Vagina (tissue), 2 donors: ENCODE results near the gene SORCS2. TPM values are rescaled to one million over a fixed set of nuclear protein-coding genes. Genes with fewer than 3 reads are reported as not detected.

Experiments used
- DNase-seq, 2 donors: peaks; one replicate each; pipeline ENCODE4 v3.0.0-alpha.2; 2017; ENCODE audit errors: extremely low spot score in 2 of 2
- H3K27ac ChIP-seq: fragments of 200-600 bp; sonication (generic); one replicate; pipeline ENCODE4 v1.5.1; 2019
- H3K27me3 ChIP-seq: fragments of 200-600 bp; sonication (generic); one replicate; pipeline ENCODE4 v1.5.1; 2019
- H3K36me3 ChIP-seq, 2 donors: fragments of 200-600 bp; sonication (generic); one replicate each; pipeline ENCODE4 v1.5.1; 2017 to 2019
- H3K4me1 ChIP-seq: fragments of 200-600 bp; sonication (generic); one replicate; pipeline ENCODE4 v1.5.1; 2019
- H3K4me3 ChIP-seq, 2 donors: fragments of 200-600 bp; sonication (generic); 1 replicate in 1 of 2; 2 replicates in 1 of 2; pipeline ENCODE4 v1.5.1; 2016 to 2019
- H3K9me3 ChIP-seq: fragments of 200-600 bp; sonication (generic); one replicate; pipeline ENCODE4 v1.5.1; 2019
- CTCF ChIP-seq, 3 experiments: fragments of 450-650 bp in 2 of 3; fragments of 200-600 bp in 1 of 3; sonication (generic) in 1 of 3; IDR thresholded peaks; one replicate each; pipeline ENCODE4 v1.5.1; 2017 to 2019; ENCODE audit warnings: antibody characterized with exemption in 3 of 3, mild to moderate bottlenecking in 2 of 3, moderate library complexity in 2 of 3
- POLR2A ChIP-seq, 2 donors: fragments of 450-650 bp; IDR thresholded peaks; one replicate each; pipeline ENCODE4 v1.6.1; 2017; ENCODE audit warnings: antibody characterized with exemption in 2 of 2, mild to moderate bottlenecking in 2 of 2, moderate library complexity in 2 of 2
- POLR2AphosphoS5 ChIP-seq, 2 donors: sonication (generic); formaldehyde crosslinking; IDR thresholded peaks; one replicate each; pipeline ENCODE4 v1.9.0; 2017; ENCODE audit warnings: antibody characterized with exemption in 2 of 2, mild to moderate bottlenecking in 2 of 2, low read depth in 1 of 2; ENCODE audit not compliant: insufficient read depth in 1 of 2
- intact Hi-C: fragments of 100-400 bp; cut with DNase I; formaldehyde crosslinking; loops from one replicate; pipeline ENCODE4 v1.15.1; 2023
- total RNA-seq: library from RNA; depleted of rRNA; stranded (reverse); fragments of >200 nt; gene quantifications from one replicate; pipeline ENCODE4 v1.2.3, GENCODE V29; 2016

Gene SORCS2
- total RNA-seq, 1 donor from 2014 or later: 5.4 TPM

- no peak overlapping the region for H3K27ac ChIP-seq
- peak in 1 of 2 donors; percentile 54 for DNase-seq
- intact Hi-C loops: no loop called here
- no peaks in the 10 kb centered on the region for H3K36me3 ChIP-seq
- no peak overlapping the region for H3K4me3 ChIP-seq
- H3K4me1 ChIP-seq: no peaks in the 10 kb centered on the region
- no peaks in the 10 kb centered on the region for H3K9me3 ChIP-seq
- no peaks in the 10 kb centered on the region for H3K27me3 ChIP-seq
- TF ChIP-seq POLR2A (IDR thresholded peaks at IDR 0.05): no peak
- no peak for TF ChIP-seq CTCF (IDR thresholded peaks at IDR 0.05)
- no peak for TF ChIP-seq POLR2AphosphoS5 (IDR thresholded peaks at IDR 0.05; ENCODE audit: insufficient read depth in 1 of 2, low read depth in 1 of 2)
These were observed 199.5 kb downstream of the SORCS2 start for GRCh38 chr4:7391637-7392437.

GRCh38 chr4:7392438-7393421 is 200.4 kb downstream of the SORCS2 start:
- Histone ChIP-seq H3K36me3 (no peaks in the 10 kb centered on the region), H3K9me3 (no peaks in the 10 kb centered on the region), H3K4me3 (no peak overlapping the region), H3K27ac (no peak overlapping the region), H3K4me1 (no peaks in the 10 kb centered on the region), H3K27me3 (no peaks in the 10 kb centered on the region)
- TF ChIP-seq POLR2AphosphoS5 (IDR thresholded peaks at IDR 0.05; ENCODE audit: insufficient read depth in 1 of 2, low read depth in 1 of 2) (no peak), POLR2A (IDR thresholded peaks at IDR 0.05) (no peak), CTCF (IDR thresholded peaks at IDR 0.05) (no peak)
- intact Hi-C loops: no loop called here
- peak; percentile 85 to 91 for DNase-seq

GRCh38 chr4:7393601-7394575 is 201.6 kb downstream of the SORCS2 start:
- peak; percentile 81 to 85 for DNase-seq
- no peaks in the 10 kb centered on the region for H3K27me3 ChIP-seq
- intact Hi-C loops: no loop called here

More at GRCh38 chr4:7393601-7394575, 201.6 kb downstream of the SORCS2 start:
- H3K4me3 ChIP-seq: no peak overlapping the region
- no peak overlapping the region for H3K27ac ChIP-seq
- no peaks in the 10 kb centered on the region for H3K4me1 ChIP-seq
- TF ChIP-seq POLR2A (IDR thresholded peaks at IDR 0.05) (no peak), CTCF (IDR thresholded peaks at IDR 0.05) (no peak), POLR2AphosphoS5 (IDR thresholded peaks at IDR 0.05; ENCODE audit: insufficient read depth in 1 of 2, low read depth in 1 of 2) (no peak)
- H3K9me3 ChIP-seq: no peaks in the 10 kb centered on the region
- H3K36me3 ChIP-seq: no peaks in the 10 kb centered on the region
